B cell (primary cell): ENCODE measurements around the gene ZNF558. TPM values are rescaled to one million over a fixed set of nuclear protein-coding genes. Genes with fewer than 3 reads are reported as not detected.

Source experiments
- ATAC-seq: fragments of 200-7000 bp; cut with Tn5 transposase; one replicate; pipeline ENCODE4 v1.10.0; 2021; ENCODE audit warnings: low read depth, mild to moderate bottlenecking, moderate number of reproducible peaks, moderate library complexity
- CTCF ChIA-PET: fragments of 350-600 bp; sonication (Branson Sonifier 250); formaldehyde crosslinking; loops from one replicate; lab custom pipeline; 2021; ENCODE audit warnings: antibody characterized with exemption, inconsistent platforms; lab: Charles Lee
- POLR2A ChIA-PET: fragments of 350-600 bp; sonication (Branson Sonifier 250); formaldehyde crosslinking; loops from one replicate; lab custom pipeline; 2021; ENCODE audit warnings: antibody characterized with exemption; lab: Charles Lee
- DNase-seq: peaks from one replicate; pipeline ENCODE4 v3.0.0; 2013
- H2AFZ ChIP-seq: 2 replicates; pipeline ENCODE4 v1.6.1; 2012; ENCODE audit warnings: mild to moderate bottlenecking, low read depth, low read length; ENCODE audit not compliant: insufficient read depth, poor library complexity, severe bottlenecking
- H3K27ac ChIP-seq, 2 donors: 1 replicate in 1 of 2; 2 replicates in 1 of 2; pipeline ENCODE4 v1.5.1; 2012 to 2013; ENCODE audit warnings: low read length in 2 of 2, mild to moderate bottlenecking in 2 of 2, moderate library complexity in 1 of 2
- H3K27me3 ChIP-seq, 4 experiments: fragments of 200-600 bp in 1 of 4; sonication (generic) in 1 of 4; replicated peaks in 1 of 4; 1 replicate in 2 of 4; 2 replicates in 2 of 4; pipeline versions ENCODE4 v1.6.1 to v1.7.0; 2013 to 2016; ENCODE audit warnings: low read length in 3 of 4, mild to moderate bottlenecking in 2 of 4, mixed read lengths in 1 of 4, moderate library complexity in 1 of 4; ENCODE audit not compliant: insufficient read depth in 4 of 4, control insufficient read depth in 3 of 4; ENCODE audit errors: control extremely low read depth in 1 of 4
- H3K36me3 ChIP-seq, 2 experiments: replicated peaks in 1 of 2; 1 replicate in 1 of 2; 2 replicates in 1 of 2; pipeline versions ENCODE4 v1.6.1 to v1.7.1; 2013; ENCODE audit warnings: low read length in 1 of 2; ENCODE audit not compliant: insufficient read depth in 2 of 2, control insufficient read depth in 1 of 2; ENCODE audit errors: control extremely low read depth in 1 of 2, extremely low read depth in 1 of 2
- H3K4me1 ChIP-seq, 2 donors: fragments of 200-600 bp in 1 of 2; sonication (generic) in 1 of 2; 1 replicate in 1 of 2; 2 replicates in 1 of 2; pipeline versions ENCODE4 v1.5.1 to v1.6.1; 2013 to 2017; ENCODE audit warnings: low read length in 2 of 2; ENCODE audit not compliant: control insufficient read depth in 2 of 2, insufficient read depth in 2 of 2
- H3K4me2 ChIP-seq: replicated peaks from 2 replicates; pipeline ENCODE3; 2012; ENCODE audit warnings: mild to moderate bottlenecking, low read depth, low read length; ENCODE audit not compliant: poor library complexity, severe bottlenecking
- H3K4me3 ChIP-seq, 5 experiments: fragments of 200-600 bp in 1 of 5; sonication (generic) in 1 of 5; 1 replicate in 3 of 5; 2 replicates in 2 of 5; pipeline versions ENCODE4 v1.5.1 to v1.7.0; 2011 to 2016; ENCODE audit warnings: low read length in 4 of 5, mild to moderate bottlenecking in 4 of 5, low read depth in 2 of 5, control low read depth in 1 of 5, moderate library complexity in 1 of 5; ENCODE audit not compliant: insufficient read depth in 1 of 5; ENCODE audit errors: control extremely low read depth in 1 of 5, extremely low read depth in 1 of 5
- H3K79me2 ChIP-seq: fragments of 200-600 bp; sonication (generic); one replicate; pipeline ENCODE4 v1.6.0; 2016; ENCODE audit warnings: low read length; ENCODE audit not compliant: control insufficient read depth, insufficient read depth
- H3K9ac ChIP-seq: fragments of 200-600 bp; sonication (generic); 2 replicates; pipeline ENCODE4 v1.6.1; 2017; ENCODE audit warnings: mild to moderate bottlenecking, low read length, moderate library complexity
- H3K9me3 ChIP-seq, 3 donors: one replicate each; pipeline versions ENCODE4 v1.6.1 to v1.7.1; 2013; ENCODE audit warnings: low read length in 2 of 3; ENCODE audit not compliant: control insufficient read depth in 2 of 3, insufficient read depth in 1 of 3; ENCODE audit errors: control extremely low read depth in 1 of 3
- H4K20me1 ChIP-seq: 2 replicates; pipeline ENCODE4 v1.6.0; 2012; ENCODE audit warnings: mild to moderate bottlenecking, low read length; ENCODE audit not compliant: insufficient read depth, control insufficient read depth, poor library complexity, severe bottlenecking
- H3K27ac Mint-ChIP-seq: one replicate; pipeline ENCODE4 v1.8.0; 2021; ENCODE audit warnings: mixed read lengths
- H3K27me3 Mint-ChIP-seq: one replicate; pipeline ENCODE4 v1.8.0; 2021; ENCODE audit warnings: mixed read lengths
- H3K4me1 Mint-ChIP-seq: one replicate; pipeline ENCODE4 v1.8.0; 2021; ENCODE audit warnings: mixed read lengths
- H3K4me3 Mint-ChIP-seq: one replicate; pipeline ENCODE4 v1.8.0; 2021; ENCODE audit warnings: mixed read lengths
- H3K9me3 Mint-ChIP-seq: one replicate; pipeline ENCODE4 v1.8.0; 2022; ENCODE audit warnings: mixed read lengths; ENCODE audit not compliant: insufficient read depth
- EZH2 ChIP-seq: IDR thresholded peaks from 2 replicates; pipeline ENCODE4 v1.6.1; 2012; ENCODE audit warnings: borderline replicate concordance, low read depth, mild to moderate bottlenecking, moderate library complexity, low read length; ENCODE audit not compliant: insufficient read depth, poor library complexity, severe bottlenecking
- WGBS: methylation state at CpG from one replicate; pipeline ENCODE4 v1.1.5; 2013; ENCODE audit warnings: missing lambda C conversion rate; ENCODE audit not compliant: insufficient coverage; 5-methylcytosine and 5-hydroxymethylcytosine counted together
- intact Hi-C: fragments of 100-400 bp; cut with micrococcal nuclease; formaldehyde crosslinking; loops from one replicate; pipeline ENCODE4 v1.10.0; 2022
- polyA plus RNA-seq: library from polyadenylated mRNA; depleted of rRNA; stranded (reverse); fragments of >200 nt; gene quantifications from 2 replicates; pipeline ENCODE4 v1.2.3, GENCODE V29; 2012
- total RNA-seq, 2 donors: library from RNA; stranded (reverse); fragments of 120-200 nt in 1 of 2; gene quantifications; 1 replicate in 1 of 2; 2 replicates in 1 of 2; pipeline versions ENCODE4 v1.2.3 to v1.2.4, GENCODE V29; 2013 to 2022
- TF ChIP-seq, protein P1 (sequence below): fragments of 200-600 bp; IDR thresholded peaks from one replicate; pipeline ENCODE4 v1.8.0; 2022; ENCODE audit warnings: antibody characterized with exemption, mild to moderate bottlenecking

The ZNF558 gene
- total and polyA plus RNA-seq, 2 donors (not counting 1 experiment from before 2014, with no cell fraction given), result 28.8 to 29.8 TPM

DNA sequence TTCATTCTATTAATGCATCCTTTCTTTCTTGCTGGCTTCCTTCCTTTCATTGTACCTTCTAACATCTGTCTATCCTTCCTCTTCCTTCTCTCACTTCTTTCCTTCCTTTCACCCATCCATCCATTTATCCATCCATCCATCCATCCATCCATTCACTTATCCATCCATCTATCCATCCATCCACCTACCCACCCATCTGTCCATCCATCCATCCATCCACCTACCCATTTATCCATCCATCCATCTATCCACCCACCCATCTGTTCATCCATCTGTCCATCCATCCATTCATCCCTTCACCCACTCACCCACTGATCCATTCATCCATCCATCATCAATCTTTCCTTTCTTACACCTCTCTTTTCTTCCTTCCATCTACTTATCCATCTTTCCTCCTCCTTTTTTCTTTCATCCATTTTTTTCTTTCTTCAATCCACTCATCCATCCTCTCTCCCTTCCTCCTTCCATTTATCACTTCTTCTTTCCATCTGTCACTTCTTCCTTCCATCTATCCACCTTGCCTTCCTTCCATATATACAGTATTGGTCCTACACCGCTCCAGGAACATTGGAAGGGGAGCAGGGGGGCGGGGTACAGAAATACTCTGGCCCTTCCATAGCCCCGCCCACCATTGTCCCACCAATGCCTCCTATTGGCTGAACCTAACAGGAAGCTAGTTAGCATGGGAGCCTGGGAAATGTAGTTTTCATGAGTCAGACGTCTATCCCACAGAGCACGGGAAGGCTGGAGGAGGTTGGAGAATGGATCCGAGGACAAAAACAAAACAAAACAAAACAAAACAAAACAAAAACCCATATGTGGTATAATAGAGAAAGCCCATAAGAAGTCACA lies 46.0 kb upstream of the ZNF558 start:
- Histone ChIP-seq H3K9me3 (peaks cover 0 to 28% (median 0%) of the 10 kb centered on the region in 3 donors), H3K27me3 (peaks cover 0 to under 1% (median 0%) of the 10 kb centered on the region in 4 experiments), H2AFZ (no peak overlapping the region), H3K36me3 (no peaks in the 10 kb centered on the region), H3K27ac (no peak overlapping the region), H4K20me1 (no peaks in the 10 kb centered on the region), H3K79me2 (no peaks in the 10 kb centered on the region), H3K4me1 (no peaks in the 10 kb centered on the region), H3K4me3 (no peak overlapping the region), H3K4me2 (no peak overlapping the region), H3K9ac (no peak overlapping the region)
- DNase-seq (no peak), ATAC-seq (no peak)
- no peak overlapping the region for H3K4me3 Mint-ChIP-seq
- intact Hi-C loops, result no loop called here
- POLR2A ChIA-PET, result no interaction called here
- TF ChIP-seq, protein P1, sequence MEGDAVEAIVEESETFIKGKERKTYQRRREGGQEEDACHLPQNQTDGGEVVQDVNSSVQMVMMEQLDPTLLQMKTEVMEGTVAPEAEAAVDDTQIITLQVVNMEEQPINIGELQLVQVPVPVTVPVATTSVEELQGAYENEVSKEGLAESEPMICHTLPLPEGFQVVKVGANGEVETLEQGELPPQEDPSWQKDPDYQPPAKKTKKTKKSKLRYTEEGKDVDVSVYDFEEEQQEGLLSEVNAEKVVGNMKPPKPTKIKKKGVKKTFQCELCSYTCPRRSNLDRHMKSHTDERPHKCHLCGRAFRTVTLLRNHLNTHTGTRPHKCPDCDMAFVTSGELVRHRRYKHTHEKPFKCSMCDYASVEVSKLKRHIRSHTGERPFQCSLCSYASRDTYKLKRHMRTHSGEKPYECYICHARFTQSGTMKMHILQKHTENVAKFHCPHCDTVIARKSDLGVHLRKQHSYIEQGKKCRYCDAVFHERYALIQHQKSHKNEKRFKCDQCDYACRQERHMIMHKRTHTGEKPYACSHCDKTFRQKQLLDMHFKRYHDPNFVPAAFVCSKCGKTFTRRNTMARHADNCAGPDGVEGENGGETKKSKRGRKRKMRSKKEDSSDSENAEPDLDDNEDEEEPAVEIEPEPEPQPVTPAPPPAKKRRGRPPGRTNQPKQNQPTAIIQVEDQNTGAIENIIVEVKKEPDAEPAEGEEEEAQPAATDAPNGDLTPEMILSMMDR, result no peak
- TF ChIP-seq EZH2, result no peak
- peaks cover 12% of the 10 kb centered on the region for H3K9me3 Mint-ChIP-seq
- H3K27ac Mint-ChIP-seq, result no peak overlapping the region
- H3K4me1 Mint-ChIP-seq, result no peaks in the 10 kb centered on the region
- CTCF ChIA-PET, result no interaction called here
- H3K27me3 Mint-ChIP-seq, result peaks cover 7% of the 10 kb centered on the region
- no CpG with 5 or more reads among the region's 6 CpGs for WGBS

DNA sequence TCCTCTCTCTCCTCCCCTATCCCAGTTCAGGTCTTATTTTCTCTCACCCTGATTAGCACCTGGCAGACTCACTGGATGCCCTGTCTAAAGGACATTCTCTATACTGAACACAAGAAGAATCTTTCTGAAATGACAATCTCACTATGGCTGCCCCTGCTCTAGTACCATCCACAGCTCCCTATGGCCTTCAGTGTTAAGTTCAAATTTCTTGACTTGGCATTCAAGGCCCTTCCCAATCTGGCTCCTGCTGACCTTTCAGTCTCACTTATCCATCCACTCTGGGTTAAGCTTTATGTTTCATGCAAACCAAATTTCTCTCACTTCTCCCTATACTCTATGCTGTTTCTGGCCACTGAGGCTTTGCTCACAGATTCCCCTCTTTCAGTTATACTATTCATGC lies 34.2 kb upstream of the ZNF558 start:
- Histone ChIP-seq H3K27ac (no peak overlapping the region), H3K4me2 (no peak overlapping the region), H3K9ac (no peak overlapping the region), H2AFZ (no peak overlapping the region), H3K27me3 (peaks cover 0 to 12% (median 1%) of the 10 kb centered on the region in 4 experiments), H4K20me1 (no peaks in the 10 kb centered on the region), H3K4me3 (no peak overlapping the region), H3K4me1 (no peaks in the 10 kb centered on the region), H3K79me2 (no peaks in the 10 kb centered on the region), H3K36me3 (no peaks in the 10 kb centered on the region), H3K9me3 (peaks cover 0 to 15% (median 0%) of the 10 kb centered on the region in 3 donors)
- Mint-ChIP-seq H3K4me3 (no peak overlapping the region), H3K9me3 (peaks cover 3% of the 10 kb centered on the region), H3K4me1 (no peaks in the 10 kb centered on the region), H3K27ac (no peak overlapping the region), H3K27me3 (peaks cover 20% of the 10 kb centered on the region)
- ATAC-seq (no peak), DNase-seq (no peak)
- intact Hi-C loops, result no loop called here
- ChIA-PET CTCF (no interaction called here), POLR2A (no interaction called here)
- TF ChIP-seq, protein P1, result no peak
- no peak for TF ChIP-seq EZH2
